Effector CD8-positive, alpha-beta T cell (primary cell): ENCODE results near the gene OPCML.

Source experiments
- DNase-seq: peaks from one replicate; lab custom pipeline; 2025; lab: John Stamatoyannopoulos, UW

Gene OPCML

GRCh38 chr11:133072858-133073582 lies 459.3 kb downstream of the OPCML start:
- no peak for DNase-seq

- DNase-seq, result no peak
Observed at GRCh38 chr11:133072378-133072777, 459.9 kb downstream of the OPCML start.

GRCh38 chr11:133070791-133071190 lies 461.5 kb downstream of the OPCML start:
- DNase-seq, result no peak

DNA sequence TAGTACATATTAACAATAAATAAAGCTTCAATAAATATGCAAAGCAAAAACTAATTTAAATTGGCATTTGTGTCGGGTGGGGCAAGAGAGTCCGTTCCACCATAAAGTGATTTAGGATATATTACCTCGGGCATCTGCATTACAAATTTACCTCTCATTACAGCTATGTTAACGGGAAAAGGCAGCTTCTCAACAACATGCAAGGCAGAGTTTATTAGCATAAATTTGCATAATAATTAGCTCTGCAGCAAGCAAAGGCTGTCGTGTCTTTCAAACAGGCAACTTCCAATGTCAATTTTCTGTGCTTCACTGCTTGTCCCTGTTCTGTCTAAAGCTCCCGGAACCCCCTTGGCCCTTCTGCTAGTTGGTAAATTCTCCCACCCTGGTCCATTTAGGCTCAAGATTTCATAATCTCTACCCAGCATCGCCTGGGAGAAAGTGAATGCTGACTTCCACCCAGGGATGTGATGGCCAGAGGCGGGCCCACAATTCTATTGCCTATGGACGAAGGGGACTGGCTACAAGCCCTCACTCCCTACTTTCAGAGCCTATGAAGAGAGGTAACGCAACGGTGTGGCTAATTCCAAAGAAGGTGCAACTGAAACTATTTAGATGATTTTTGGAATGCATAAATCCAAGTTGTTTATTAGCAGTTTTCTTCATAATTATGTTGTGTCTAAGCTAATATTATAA lies 462.1 kb downstream of the OPCML start:
- DNase-seq, result no peak

- DNase-seq, result no peak
Observed at GRCh38 chr11:133065847-133066485, 466.3 kb downstream of the OPCML start.

DNA sequence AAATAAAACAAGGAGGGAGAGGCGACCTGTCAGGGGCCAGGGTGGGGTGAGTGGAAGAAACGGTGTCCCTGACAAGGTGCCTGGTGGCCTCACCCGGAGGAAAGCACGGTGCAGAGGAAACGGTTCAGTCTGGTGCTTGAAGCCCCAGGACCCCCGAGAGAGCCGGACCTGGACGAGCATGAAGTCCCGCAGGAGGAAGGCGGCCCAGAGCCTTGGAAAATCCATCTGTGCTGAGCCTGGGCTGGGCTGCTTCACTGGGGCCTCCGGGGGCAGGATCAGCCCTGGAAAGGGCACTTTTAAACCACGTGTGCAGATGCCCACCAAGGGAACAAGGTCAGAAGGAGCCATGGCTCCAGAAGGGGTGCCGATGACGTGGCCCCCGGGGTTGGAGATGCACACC lies 467.3 kb downstream of the OPCML start:
- DNase-seq, result no peak

- DNase-seq, result no peak
Observed at GRCh38 chr11:133064152-133064877, 468.0 kb downstream of the OPCML start.

DNA sequence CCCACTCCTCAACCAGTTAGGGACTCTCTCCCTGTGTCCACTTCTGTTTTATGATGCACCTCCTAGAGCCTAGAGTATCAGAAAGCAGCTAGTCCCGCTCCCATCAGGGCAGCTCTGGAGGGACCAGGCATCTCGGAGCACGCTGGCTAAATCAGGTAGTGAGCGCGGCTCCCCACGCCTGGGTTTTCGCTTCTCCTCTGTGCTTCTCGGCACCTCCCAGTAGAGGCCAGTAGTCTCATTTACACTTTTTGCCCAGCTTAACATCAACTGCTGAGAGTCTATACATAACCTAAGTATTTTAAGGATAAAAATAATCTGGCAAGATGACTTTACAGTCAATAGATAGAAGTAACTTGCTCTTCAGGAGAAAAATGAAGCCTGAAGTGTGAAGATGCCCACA lies 473.8 kb downstream of the OPCML start:
- no peak for DNase-seq

- DNase-seq, result no peak
Observed at GRCh38 chr11:133053124-133053776, 479.1 kb downstream of the OPCML start.

GRCh38 chr11:133052537-133052936 lies 479.8 kb downstream of the OPCML start:
- no peak for DNase-seq

DNA sequence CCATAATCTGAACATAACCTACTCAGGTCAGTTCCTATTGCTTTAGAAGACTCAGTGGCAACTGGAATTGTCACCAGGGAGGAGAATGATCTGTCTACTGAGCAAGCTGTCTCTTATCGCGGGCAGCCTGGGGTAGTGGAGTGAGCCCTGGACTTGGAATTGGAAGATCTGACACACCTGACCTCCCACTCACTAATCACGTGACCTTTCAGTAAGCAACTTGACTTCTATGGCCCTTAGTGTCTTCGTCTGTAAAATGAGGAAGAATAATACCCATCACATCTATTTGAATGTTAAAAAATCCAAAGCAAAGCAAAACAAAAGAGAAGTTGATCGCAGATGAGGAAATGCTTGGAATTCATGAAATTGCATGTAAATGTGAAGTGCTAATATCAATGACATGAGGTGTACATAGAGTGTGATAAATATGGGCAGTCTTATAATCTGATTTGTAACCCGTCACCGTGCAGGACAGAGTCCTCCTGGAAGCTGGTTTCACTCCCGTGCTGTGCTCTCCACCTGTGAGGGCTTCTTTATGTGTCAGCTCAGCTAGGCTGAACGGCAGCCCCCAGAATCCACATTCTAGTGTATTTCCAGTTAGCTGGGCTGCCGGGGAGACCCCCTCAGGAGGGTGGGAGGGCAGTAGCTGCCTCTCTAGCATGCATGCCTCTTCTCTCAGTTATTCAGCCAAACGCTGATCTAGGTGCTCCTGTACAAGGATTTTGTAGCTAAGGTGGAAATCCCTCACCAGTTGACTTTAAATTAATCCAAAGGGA lies 482.9 kb downstream of the OPCML start:
- DNase-seq, result no peak

DNA sequence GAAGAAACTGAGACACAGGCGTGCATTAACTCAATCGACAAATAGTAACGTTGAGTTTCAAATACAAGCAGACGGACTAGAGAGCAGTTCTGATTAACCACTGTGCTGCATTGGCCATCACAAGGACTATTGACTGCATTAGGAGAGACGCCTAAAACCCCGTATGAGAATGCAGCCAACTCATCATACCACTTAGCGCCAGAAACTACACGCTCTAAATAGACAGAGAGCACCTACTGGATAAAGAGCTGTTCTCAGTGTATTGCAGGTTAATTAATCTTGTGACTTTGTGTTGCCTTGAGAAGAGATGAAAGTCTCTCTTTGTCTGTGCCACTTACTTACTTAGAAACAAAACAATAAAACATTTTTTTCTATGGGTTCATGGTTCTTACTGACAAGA lies 484.0 kb downstream of the OPCML start:
- DNase-seq, result no peak

DNA sequence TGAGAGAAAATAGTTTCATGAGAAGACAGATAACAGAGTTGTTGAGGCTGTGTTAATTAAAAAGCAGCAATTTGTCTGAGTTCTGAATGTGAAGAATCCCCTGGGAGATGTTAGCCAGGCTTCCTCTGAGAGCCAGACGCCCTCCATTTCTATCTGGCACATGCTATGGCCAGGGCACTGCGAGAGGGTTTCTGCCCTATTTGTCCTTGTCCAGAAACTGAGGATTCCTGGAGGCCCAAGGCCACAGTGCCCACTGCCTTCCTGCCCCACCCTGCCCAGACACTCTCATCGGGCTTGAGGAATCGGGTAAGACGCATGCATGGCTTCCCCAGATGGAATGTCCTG lies 484.6 kb downstream of the OPCML start:
- DNase-seq, result no peak

- no peak for DNase-seq
Observed at GRCh38 chr11:133047036-133047770, 485.1 kb downstream of the OPCML start.

DNA sequence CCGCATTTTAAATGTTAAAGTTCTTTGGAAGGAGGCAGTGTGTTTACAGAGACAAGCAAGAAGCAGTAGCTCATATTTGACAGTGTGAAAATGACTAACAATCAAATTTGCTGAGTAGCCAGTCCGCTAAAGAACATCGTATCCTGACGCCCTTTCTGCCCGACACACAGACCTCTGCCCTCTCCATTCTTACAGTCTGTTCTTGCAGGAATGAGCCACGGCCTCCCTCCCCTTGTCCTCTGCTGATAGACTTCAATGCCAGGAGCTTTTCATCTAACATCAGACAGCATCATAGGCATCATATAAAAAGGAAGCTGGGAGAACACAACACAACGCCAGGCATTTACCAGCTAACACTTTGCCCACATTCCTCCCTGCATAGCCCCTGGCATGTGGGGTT lies 486.0 kb downstream of the OPCML start:
- DNase-seq, result no peak

GRCh38 chr11:133041928-133042882 lies 490.1 kb downstream of the OPCML start:
- DNase-seq, result no peak

GRCh38 chr11:133041181-133041580 lies 491.1 kb downstream of the OPCML start:
- DNase-seq, result no peak

DNA sequence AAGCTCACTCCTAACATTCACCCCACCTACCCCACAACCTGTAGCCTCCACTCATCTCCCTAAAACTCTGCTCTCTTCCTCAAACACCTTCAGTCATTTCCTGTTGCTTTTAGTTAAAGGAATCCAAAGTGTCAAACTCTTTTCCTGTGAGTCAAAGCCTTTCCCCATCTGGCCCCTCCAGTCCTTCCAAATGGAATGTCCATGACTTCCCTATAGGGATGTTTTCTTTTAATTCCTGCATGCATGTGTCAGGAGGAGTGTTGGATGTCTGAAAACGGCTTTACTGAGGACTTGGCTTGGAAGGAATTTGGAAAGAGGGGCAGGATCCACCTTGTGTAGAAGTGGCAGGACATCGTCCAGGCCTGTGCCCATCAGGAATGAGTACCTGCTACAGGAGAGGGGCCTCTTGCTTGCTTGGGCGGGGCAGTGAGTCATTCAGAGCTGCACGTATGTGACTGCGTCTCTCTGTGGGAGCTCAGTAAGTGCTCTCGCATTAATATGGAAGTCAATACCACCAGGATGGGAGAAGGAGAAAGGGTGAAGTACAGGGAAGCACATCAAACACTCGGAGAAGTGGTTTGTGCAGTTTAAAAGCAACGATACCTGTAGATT lies 491.9 kb downstream of the OPCML start:
- no peak for DNase-seq

DNA sequence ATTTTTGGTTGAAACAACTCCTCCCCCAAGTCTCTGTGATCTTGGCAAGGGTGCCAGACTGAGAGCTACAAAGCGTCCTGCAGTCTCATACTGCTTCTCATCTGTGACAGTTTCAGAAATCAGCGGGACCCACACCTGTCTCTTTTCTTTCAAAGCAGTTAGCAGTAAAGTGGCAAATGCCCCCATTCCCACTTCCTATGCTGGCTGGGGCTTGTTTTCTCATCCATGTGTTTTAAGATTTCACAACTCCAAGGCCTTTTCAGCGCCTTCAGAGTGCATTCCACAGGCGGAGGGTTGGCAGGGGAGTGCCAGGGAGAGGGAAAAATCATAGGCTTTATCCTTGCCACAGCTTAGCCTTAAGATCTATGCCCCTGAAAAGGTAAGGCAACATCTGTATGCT lies 493.5 kb downstream of the OPCML start:
- no peak for DNase-seq
